Measurements from ENCODE around the gene KIRREL1. TPM values are rescaled to one million over a fixed set of nuclear protein-coding genes. Genes with fewer than 3 reads are reported as not detected.
A peak's percentile ranks its signal among the peaks of the same experiment; 100 is the strongest.

Gene KIRREL1
- total RNA-seq, 1 donor from 2014 or later, result 39.5 TPM

GRCh38 chr1:157993918-157994605 lies 617 bp downstream of the KIRREL1 start:
- H3K79me2 ChIP-seq (ENCODE audit: low read depth), result peaks cover 56% of the 10 kb centered on the region
- peaks cover 58% of the 10 kb centered on the region for H3K4me1 Mint-ChIP-seq
- no peak for TF ChIP-seq EZH2phosphoT487 (IDR thresholded peaks at IDR 0.05)
- TF ChIP-seq CTCF (IDR thresholded peaks at IDR 0.05), result no peak
- TF ChIP-seq EZH2 (IDR thresholded peaks at IDR 0.05), result no peak
- H3K9me3 ChIP-seq (ENCODE audit: low read depth), result no peaks in the 10 kb centered on the region
- peak overlapping the region; percentile 32 for H2AFZ ChIP-seq (replicated peaks)
- H4K20me1 ChIP-seq (ENCODE audit: low read depth), result peaks cover 46% of the 10 kb centered on the region
- peaks cover 6% of the 10 kb centered on the region for H3K36me3 Mint-ChIP-seq
- no peaks in the 10 kb centered on the region for H3K9me3 Mint-ChIP-seq
- peaks cover 10% of the 10 kb centered on the region for H3F3A ChIP-seq (ENCODE audit: low read depth)
- peak; percentile 56 for DNase-seq (ENCODE audit: low spot score)
- H3K4me2 ChIP-seq, result peak overlapping the region; percentile 90
- no peaks in the 10 kb centered on the region for H3K36me3 ChIP-seq
- peak overlapping the region; percentile 94 for H3K27ac Mint-ChIP-seq
- peak overlapping the region; percentile 83 for H3K9ac ChIP-seq
- peak overlapping the region; percentile 92 for H3K4me3 Mint-ChIP-seq
- peaks cover 40% of the 10 kb centered on the region for H3K4me1 ChIP-seq
- peaks cover 2% of the 10 kb centered on the region for H3K27me3 Mint-ChIP-seq (ENCODE audit: insufficient read depth, low read depth)
- H3K27ac ChIP-seq, result peak overlapping the region; percentile 4
- H3K27me3 ChIP-seq, result peaks cover 5% of the 10 kb centered on the region
- peak overlapping the region; percentile 90 for H3K4me3 ChIP-seq

- Histone ChIP-seq H3K36me3 (no peaks in the 10 kb centered on the region), H3K4me2 (peak overlapping the region; percentile 90), H3K4me3 (peak overlapping the region; percentile 90), H3K79me2 (ENCODE audit: low read depth) (peaks cover 65% of the 10 kb centered on the region), H3K9ac (peak overlapping the region; percentile 83), H3K27me3 (peaks cover 5% of the 10 kb centered on the region), H3K9me3 (ENCODE audit: low read depth) (no peaks in the 10 kb centered on the region), H3F3A (ENCODE audit: low read depth) (peaks cover 13% of the 10 kb centered on the region), H2AFZ (replicated peaks) (no peak overlapping the region), H4K20me1 (ENCODE audit: low read depth) (peaks cover 55% of the 10 kb centered on the region), H3K4me1 (peaks cover 48% of the 10 kb centered on the region), H3K27ac (peak overlapping the region; percentile 60)
- Mint-ChIP-seq H3K36me3 (peaks cover 9% of the 10 kb centered on the region), H3K27ac (peak overlapping the region; percentile 94), H3K4me1 (peaks cover 64% of the 10 kb centered on the region), H3K9me3 (no peaks in the 10 kb centered on the region), H3K27me3 (ENCODE audit: insufficient read depth, low read depth) (peaks cover 3% of the 10 kb centered on the region), H3K4me3 (peak overlapping the region; percentile 92)
- DNase-seq (ENCODE audit: low spot score), result no peak
- TF ChIP-seq EZH2 (IDR thresholded peaks at IDR 0.05) (no peak), CTCF (IDR thresholded peaks at IDR 0.05) (no peak), EZH2phosphoT487 (IDR thresholded peaks at IDR 0.05) (no peak)
Observed at GRCh38 chr1:157994704-157995582, 1.5 kb downstream of the KIRREL1 start.

- Histone ChIP-seq H3K4me3 (peak overlapping the region; percentile 90), H4K20me1 (ENCODE audit: low read depth) (peaks cover 62% of the 10 kb centered on the region), H3K9me3 (ENCODE audit: low read depth) (no peaks in the 10 kb centered on the region), H2AFZ (replicated peaks) (no peak overlapping the region), H3K79me2 (ENCODE audit: low read depth) (peaks cover 72% of the 10 kb centered on the region), H3K36me3 (no peaks in the 10 kb centered on the region), H3K27me3 (peaks cover 5% of the 10 kb centered on the region), H3K9ac (peak overlapping the region; percentile 14), H3K4me1 (peaks cover 56% of the 10 kb centered on the region), H3K4me2 (peak overlapping the region; percentile 90), H3F3A (ENCODE audit: low read depth) (peaks cover 20% of the 10 kb centered on the region), H3K27ac (peak overlapping the region; percentile 60)
- Mint-ChIP-seq H3K9me3 (no peaks in the 10 kb centered on the region), H3K27me3 (ENCODE audit: insufficient read depth, low read depth) (peaks cover 6% of the 10 kb centered on the region), H3K4me1 (peaks cover 72% of the 10 kb centered on the region), H3K36me3 (peaks cover 9% of the 10 kb centered on the region), H3K4me3 (peak overlapping the region; percentile 92), H3K27ac (peak overlapping the region; percentile 43)
- TF ChIP-seq EZH2 (IDR thresholded peaks at IDR 0.05) (no peak), EZH2phosphoT487 (IDR thresholded peaks at IDR 0.05) (no peak), CTCF (IDR thresholded peaks at IDR 0.05) (no peak)
- no peak for DNase-seq (ENCODE audit: low spot score)
Observed at GRCh38 chr1:157995583-157996169, 2.2 kb downstream of the KIRREL1 start.

Data from neural progenitor cell (in vitro differentiated cells).